Neuron (in vitro differentiated cells): ENCODE results near the gene ZRANB1.

Experiments used
- H2AFZ ChIP-seq: one replicate; pipeline ENCODE4 v1.6.1; 2013; ENCODE audit warnings: low read depth, mild to moderate bottlenecking, inconsistent platforms, low read length, moderate library complexity
- H3K27me3 ChIP-seq: one replicate; pipeline ENCODE4 v1.6.1; 2013; ENCODE audit warnings: low read length; ENCODE audit not compliant: insufficient read depth
- H3K36me3 ChIP-seq: one replicate; pipeline ENCODE4 v1.6.1; 2013; ENCODE audit warnings: low read length; ENCODE audit not compliant: insufficient read depth
- H3K4me1 ChIP-seq: one replicate; pipeline ENCODE4 v1.6.1; 2013; ENCODE audit warnings: low read length; ENCODE audit not compliant: insufficient read depth
- H3K4me3 ChIP-seq: 2 replicates; pipeline ENCODE4 v1.5.1; 2013; ENCODE audit warnings: mild to moderate bottlenecking, low read length, moderate library complexity
- H3K9me3 ChIP-seq: one replicate; pipeline ENCODE4 v1.6.1; 2013; ENCODE audit warnings: low read length

ZRANB1 gene

DNA sequence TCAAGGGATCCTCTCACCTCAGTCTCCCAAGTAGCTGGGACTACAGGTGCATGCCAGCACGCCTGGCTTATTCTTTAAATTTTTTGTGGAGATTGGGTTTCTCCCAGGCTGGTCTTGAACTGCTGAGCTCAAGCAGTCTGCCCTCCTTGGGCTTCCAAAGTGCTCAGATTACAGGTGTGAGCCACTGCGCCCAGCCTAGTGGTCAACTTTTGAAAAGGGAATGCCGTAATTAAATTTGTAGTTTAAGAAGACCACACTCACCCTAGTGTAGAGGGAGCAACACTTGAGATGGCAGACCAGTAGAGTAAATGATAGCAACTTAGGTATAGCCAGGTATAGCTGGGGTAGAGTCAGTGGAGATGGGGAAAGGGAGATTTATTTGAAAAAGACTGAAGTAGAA lies 17.6 kb downstream of the ZRANB1 start:
- no peak overlapping the region for H3K4me3 ChIP-seq
- H3K36me3 ChIP-seq: peaks cover 5% of the 10 kb centered on the region
- H3K9me3 ChIP-seq: no peaks in the 10 kb centered on the region
- no peaks in the 10 kb centered on the region for H3K4me1 ChIP-seq
- no peaks in the 10 kb centered on the region for H3K27me3 ChIP-seq
- no peak overlapping the region for H2AFZ ChIP-seq

- Histone ChIP-seq H3K9me3 (no peaks in the 10 kb centered on the region), H3K4me1 (peaks cover 6% of the 10 kb centered on the region), H2AFZ (no peak overlapping the region), H3K4me3 (no peak overlapping the region), H3K36me3 (peaks cover 5% of the 10 kb centered on the region), H3K27me3 (no peaks in the 10 kb centered on the region)
Measured at GRCh38 chr10:124961248-124961570, 19.3 kb downstream of the ZRANB1 start.

DNA sequence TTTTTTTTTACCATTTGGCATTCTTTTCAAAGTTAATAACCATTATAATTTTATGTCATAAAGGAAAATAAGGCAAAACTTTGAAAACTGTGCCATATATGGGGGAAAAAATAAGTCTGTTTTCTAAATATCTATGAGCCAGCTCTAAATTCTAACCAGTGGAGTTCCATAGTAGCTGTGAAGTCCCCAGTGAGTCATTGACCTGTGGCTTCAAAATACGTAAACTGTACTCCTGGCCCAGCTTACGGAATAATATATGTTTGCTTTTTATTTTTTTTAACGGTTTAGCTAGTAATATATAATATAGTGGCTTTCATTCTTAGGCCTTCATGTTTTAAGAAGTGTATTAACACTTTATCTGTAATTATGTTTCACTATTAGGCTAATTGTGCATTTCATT lies 20.5 kb downstream of the ZRANB1 start:
- H3K27me3 ChIP-seq: no peaks in the 10 kb centered on the region
- H3K36me3 ChIP-seq: peaks cover 15% of the 10 kb centered on the region
- no peaks in the 10 kb centered on the region for H3K9me3 ChIP-seq
- H3K4me3 ChIP-seq: no peak overlapping the region
- H3K4me1 ChIP-seq: peaks cover 6% of the 10 kb centered on the region
- no peak overlapping the region for H2AFZ ChIP-seq

GRCh38 chr10:124963866-124964720 lies 22.2 kb downstream of the ZRANB1 start:
- Histone ChIP-seq H3K4me1 (peaks cover 6% of the 10 kb centered on the region), H3K27me3 (no peaks in the 10 kb centered on the region), H3K9me3 (no peaks in the 10 kb centered on the region), H3K4me3 (no peak overlapping the region), H2AFZ (no peak overlapping the region), H3K36me3 (peaks cover 28% of the 10 kb centered on the region)

DNA sequence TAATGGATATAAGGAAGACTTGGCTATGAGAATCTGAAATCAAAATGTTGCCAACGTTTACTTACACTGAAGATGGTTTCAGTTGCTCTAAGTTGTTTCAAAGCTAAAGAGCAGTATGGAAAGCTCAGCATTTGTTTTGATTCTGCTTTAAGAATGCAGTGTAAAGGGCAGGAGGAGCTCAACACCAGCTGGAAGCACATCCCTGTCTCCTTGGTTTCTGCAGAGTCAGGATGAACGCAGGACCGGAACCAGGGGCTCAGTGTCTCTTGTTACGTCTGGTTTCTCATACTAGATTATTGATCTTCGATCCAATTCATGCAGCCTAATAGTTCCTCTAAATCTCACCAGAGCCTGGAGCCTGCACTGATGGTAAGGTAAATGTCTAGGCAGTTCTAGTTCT lies 24.1 kb downstream of the ZRANB1 start:
- Histone ChIP-seq H3K4me3 (no peak overlapping the region), H3K9me3 (no peaks in the 10 kb centered on the region), H2AFZ (no peak overlapping the region), H3K36me3 (peaks cover 31% of the 10 kb centered on the region), H3K27me3 (no peaks in the 10 kb centered on the region), H3K4me1 (peaks cover 10% of the 10 kb centered on the region)

GRCh38 chr10:124967255-124967654 lies 25.3 kb downstream of the ZRANB1 start:
- Histone ChIP-seq H3K4me3 (no peak overlapping the region), H3K27me3 (no peaks in the 10 kb centered on the region), H3K4me1 (peaks cover 16% of the 10 kb centered on the region), H3K9me3 (no peaks in the 10 kb centered on the region), H2AFZ (no peak overlapping the region), H3K36me3 (peaks cover 31% of the 10 kb centered on the region)

GRCh38 chr10:124971276-124971675 lies 29.4 kb downstream of the ZRANB1 start:
- H3K4me1 ChIP-seq: peaks cover 10% of the 10 kb centered on the region
- H3K4me3 ChIP-seq: no peak overlapping the region
- H2AFZ ChIP-seq: no peak overlapping the region
- no peaks in the 10 kb centered on the region for H3K9me3 ChIP-seq
- no peaks in the 10 kb centered on the region for H3K27me3 ChIP-seq
- H3K36me3 ChIP-seq: peaks cover 56% of the 10 kb centered on the region

DNA sequence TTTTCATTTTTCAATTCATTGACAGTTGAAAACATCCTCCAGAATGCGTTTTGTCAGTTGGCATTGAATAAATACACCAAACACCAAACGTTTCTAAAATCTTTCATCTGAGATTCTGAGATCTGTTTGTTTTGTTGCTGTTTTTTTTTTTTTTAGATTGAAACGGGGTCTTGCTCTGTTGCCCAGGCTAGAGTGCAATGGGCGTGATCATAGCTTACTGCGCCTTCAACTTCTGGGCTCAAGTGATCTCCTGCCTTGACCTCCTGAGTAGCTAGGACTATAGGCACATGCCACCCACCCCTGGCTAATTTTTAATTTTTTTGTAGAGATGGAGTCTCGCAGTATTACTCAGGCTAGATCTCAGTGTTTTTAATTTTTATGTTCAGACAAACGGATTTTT lies 30.7 kb downstream of the ZRANB1 start:
- Histone ChIP-seq H3K4me1 (peaks cover 10% of the 10 kb centered on the region), H3K9me3 (no peaks in the 10 kb centered on the region), H3K4me3 (no peak overlapping the region), H3K27me3 (no peaks in the 10 kb centered on the region), H2AFZ (no peak overlapping the region), H3K36me3 (peaks cover 44% of the 10 kb centered on the region)

GRCh38 chr10:124974131-124974530 lies 32.2 kb downstream of the ZRANB1 start:
- Histone ChIP-seq H2AFZ (no peak overlapping the region), H3K4me1 (peaks cover 10% of the 10 kb centered on the region), H3K4me3 (no peak overlapping the region), H3K27me3 (no peaks in the 10 kb centered on the region), H3K9me3 (no peaks in the 10 kb centered on the region), H3K36me3 (peaks cover 35% of the 10 kb centered on the region)

DNA sequence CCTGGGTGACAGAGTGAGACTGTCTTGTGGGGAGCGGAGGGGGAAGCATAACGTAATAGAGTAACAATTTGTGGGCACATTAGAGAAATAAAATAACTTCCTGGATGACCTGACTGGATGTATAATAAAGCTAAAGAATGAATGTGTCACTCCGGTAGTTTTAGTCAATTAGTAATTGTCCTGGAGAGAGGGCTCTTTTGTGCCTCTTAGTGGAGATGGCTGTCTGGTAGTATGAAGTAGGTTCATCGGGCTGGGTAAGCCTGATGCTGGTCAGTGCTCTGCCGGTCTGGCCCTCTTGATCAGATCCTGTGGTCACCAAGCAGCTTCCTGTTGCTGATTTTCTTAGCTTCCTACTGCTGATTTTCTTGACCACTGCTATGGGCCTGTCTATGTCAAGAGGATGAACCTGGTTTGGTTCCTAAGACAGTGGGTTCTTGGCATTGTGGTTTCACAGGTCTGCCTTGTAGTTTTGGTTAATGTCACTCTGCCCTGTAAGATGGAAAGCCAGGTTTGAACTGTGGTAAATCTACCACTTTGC lies 34.1 kb downstream of the ZRANB1 start:
- Histone ChIP-seq H3K4me1 (peaks cover 6% of the 10 kb centered on the region), H3K27me3 (no peaks in the 10 kb centered on the region), H2AFZ (no peak overlapping the region), H3K4me3 (no peak overlapping the region), H3K9me3 (no peaks in the 10 kb centered on the region), H3K36me3 (peaks cover 36% of the 10 kb centered on the region)

DNA sequence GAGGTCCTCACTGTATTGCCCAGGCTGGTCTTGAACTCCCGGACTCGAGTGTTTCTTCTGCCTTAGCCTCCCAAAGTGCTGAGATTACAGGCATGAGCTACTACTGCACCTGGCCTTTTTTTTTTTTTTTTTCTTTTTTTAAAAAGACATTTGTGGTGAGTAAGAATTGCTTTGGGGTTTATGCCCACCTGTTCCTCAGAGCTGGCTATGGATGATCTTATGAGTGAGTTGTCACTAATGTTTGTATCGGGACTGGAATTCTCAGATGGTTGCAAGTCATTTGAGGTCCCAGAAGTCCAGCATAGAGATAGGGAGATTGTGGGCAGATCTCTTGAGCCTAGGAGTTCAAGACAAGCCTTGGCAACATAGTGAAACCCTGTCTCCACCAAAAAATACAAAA lies 35.2 kb downstream of the ZRANB1 start:
- Histone ChIP-seq H3K4me1 (no peaks in the 10 kb centered on the region), H3K36me3 (peaks cover 43% of the 10 kb centered on the region), H2AFZ (no peak overlapping the region), H3K9me3 (no peaks in the 10 kb centered on the region), H3K27me3 (no peaks in the 10 kb centered on the region), H3K4me3 (no peak overlapping the region)

DNA sequence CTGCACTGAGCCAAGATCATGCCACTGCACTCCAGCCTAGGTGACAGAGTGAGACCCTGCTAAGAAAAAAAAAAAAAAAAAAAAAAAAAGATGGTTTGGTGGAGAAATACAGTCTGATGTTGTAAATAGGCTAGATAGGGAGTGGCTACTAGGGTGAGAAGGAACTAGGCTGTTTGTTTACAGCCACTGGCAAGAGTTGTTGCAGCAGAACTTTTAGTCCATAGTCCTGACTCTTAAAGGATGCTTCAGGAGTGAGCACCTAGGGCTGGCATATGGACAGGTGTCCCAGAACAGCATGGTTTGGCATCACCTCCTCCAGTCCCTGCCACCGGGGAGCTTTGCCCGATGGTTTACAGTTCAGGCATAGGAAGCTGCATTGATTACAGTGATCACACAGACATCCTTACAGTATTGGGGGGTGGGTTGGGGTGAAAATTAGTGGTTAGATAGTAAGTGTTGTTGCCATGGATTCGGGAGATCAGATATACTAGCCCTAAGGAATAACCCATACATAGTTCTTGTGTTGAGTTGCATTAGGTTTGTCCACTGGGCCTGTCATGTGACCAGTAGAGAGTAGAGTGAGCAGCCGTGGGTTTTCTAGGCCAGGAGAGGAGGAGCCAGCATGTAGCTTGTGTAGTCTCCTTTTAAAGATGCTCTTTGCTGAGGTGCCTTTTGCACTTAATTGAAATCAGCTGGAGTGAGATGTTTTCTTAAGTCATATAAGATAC lies 35.9 kb downstream of the ZRANB1 start:
- Histone ChIP-seq H3K4me1 (peaks cover 2% of the 10 kb centered on the region), H2AFZ (no peak overlapping the region), H3K36me3 (peaks cover 45% of the 10 kb centered on the region), H3K4me3 (no peak overlapping the region), H3K27me3 (no peaks in the 10 kb centered on the region), H3K9me3 (no peaks in the 10 kb centered on the region)

DNA sequence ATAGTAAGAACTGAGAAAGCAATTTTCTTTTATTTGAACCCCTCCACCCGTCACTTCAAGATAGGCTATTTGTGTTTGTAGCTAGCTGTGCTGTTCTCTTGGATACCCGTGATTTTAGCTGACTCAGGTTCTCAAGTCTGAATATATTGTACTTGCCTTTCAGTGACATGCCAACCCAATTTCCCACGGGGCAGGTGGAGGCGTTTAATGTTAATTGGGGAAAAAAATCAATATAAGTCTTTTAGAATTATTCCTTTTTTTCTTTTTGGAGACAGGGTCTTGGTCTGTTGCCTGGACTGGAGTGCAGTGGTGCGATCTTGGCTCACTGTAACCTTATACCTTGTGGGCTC lies 36.4 kb downstream of the ZRANB1 start:
- H3K27me3 ChIP-seq: no peaks in the 10 kb centered on the region
- no peak overlapping the region for H3K4me3 ChIP-seq
- peaks cover 7% of the 10 kb centered on the region for H3K4me1 ChIP-seq
- H3K36me3 ChIP-seq: peaks cover 47% of the 10 kb centered on the region
- H2AFZ ChIP-seq: no peak overlapping the region
- H3K9me3 ChIP-seq: no peaks in the 10 kb centered on the region
